ENCODE data around the gene LSM12.

DNA sequence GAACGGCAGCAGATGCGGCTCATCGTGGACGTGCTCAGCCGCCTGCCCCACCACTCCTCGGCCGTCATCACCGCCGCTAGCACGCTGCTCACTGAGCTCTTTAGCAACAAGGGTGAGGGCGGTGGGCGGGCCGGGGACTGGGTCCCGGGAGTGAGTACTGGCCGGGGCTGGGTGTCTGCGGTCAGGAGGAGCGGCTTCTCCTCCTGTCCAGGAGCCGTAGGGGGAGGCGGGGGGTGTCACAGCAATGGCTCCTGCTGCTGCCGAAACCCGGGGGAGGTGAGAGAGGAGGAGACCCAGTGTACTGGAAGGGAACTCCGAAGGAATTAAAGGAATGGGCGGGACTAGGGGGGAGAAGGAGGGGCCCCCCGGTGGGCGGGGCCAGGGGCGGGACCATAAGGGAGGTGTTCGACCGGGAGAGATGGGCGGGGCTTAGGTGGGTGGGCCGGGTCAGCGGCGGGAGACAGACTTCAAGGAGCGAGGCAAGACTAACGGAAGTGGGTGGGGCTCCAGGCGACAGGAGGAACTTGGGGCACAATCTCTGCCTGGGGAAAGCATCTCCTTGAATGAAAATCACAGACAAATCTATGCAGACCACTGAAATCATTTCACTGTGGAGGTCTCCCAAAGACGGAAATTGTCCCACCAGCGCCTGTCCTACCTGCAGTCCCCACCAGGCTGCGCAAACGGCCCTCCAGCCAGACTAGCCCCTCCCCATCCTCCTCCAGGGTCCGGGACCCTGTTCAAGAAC, 59.7 kb downstream of the LSM12 start:
- TF ChIP-seq, protein P1, sequence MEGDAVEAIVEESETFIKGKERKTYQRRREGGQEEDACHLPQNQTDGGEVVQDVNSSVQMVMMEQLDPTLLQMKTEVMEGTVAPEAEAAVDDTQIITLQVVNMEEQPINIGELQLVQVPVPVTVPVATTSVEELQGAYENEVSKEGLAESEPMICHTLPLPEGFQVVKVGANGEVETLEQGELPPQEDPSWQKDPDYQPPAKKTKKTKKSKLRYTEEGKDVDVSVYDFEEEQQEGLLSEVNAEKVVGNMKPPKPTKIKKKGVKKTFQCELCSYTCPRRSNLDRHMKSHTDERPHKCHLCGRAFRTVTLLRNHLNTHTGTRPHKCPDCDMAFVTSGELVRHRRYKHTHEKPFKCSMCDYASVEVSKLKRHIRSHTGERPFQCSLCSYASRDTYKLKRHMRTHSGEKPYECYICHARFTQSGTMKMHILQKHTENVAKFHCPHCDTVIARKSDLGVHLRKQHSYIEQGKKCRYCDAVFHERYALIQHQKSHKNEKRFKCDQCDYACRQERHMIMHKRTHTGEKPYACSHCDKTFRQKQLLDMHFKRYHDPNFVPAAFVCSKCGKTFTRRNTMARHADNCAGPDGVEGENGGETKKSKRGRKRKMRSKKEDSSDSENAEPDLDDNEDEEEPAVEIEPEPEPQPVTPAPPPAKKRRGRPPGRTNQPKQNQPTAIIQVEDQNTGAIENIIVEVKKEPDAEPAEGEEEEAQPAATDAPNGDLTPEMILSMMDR (IDR thresholded peaks at IDR 0.05) = peak; percentile 69
- TF ChIP-seq, protein P2, sequence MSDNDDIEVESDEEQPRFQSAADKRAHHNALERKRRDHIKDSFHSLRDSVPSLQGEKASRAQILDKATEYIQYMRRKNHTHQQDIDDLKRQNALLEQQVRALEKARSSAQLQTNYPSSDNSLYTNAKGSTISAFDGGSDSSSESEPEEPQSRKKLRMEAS (IDR thresholded peaks at IDR 0.05; ENCODE audit: low read depth) = peak; percentile 77
- TF ChIP-seq GATA2 (CRISPR knock-in tag; IDR thresholded peaks at IDR 0.05) = no peak
